ENCODE results near the gene OPA3.

OPA3 gene

GRCh38 chr19:45506246-45506988, 78.2 kb downstream of the OPA3 start:
- Histone ChIP-seq H2AFZ (ENCODE audit: low read depth) (peak overlapping the region; percentile 76), H3K36me3 (ENCODE audit: insufficient read depth) (no peaks in the 10 kb centered on the region), H3K4me2 (peak overlapping the region; percentile 79), H3K9ac (peak overlapping the region; percentile 65), H3K4me3 (IDR thresholded peaks at IDR 0.05; ENCODE audit: insufficient read depth, low read depth, low read length) (no peak overlapping the region), H3K79me2 (ENCODE audit: insufficient read depth, low read depth) (peaks cover 22% of the 10 kb centered on the region; the same call in 1 of the 2 replicates), H3K27ac (peak overlapping the region; percentile 59), H4K20me1 (ENCODE audit: insufficient read depth) (no peaks in the 10 kb centered on the region), H3K27me3 (ENCODE audit: insufficient read depth, low read depth) (0 out of 2 replicates have a peak, but pooled peaks cover 2% of the 10 kb centered on the region), H3K4me1 (ENCODE audit: low read depth, poor library complexity, severe bottlenecking) (peaks cover 13% of the 10 kb centered on the region)
- peak; percentile 60 for TF ChIP-seq CTCF (conservative IDR thresholded peaks at IDR 0.05; ENCODE audit: low read depth, low read length)

GRCh38 chr19:45505996-45506245, 78.7 kb downstream of the OPA3 start:
- Histone ChIP-seq H3K27me3 (ENCODE audit: insufficient read depth, low read depth) (0 out of 2 replicates have a peak, but pooled peaks cover 2% of the 10 kb centered on the region), H3K79me2 (ENCODE audit: insufficient read depth, low read depth) (peaks cover 19% of the 10 kb centered on the region; the same call in 1 of the 2 replicates), H3K27ac (peak overlapping the region; percentile 59; the same call in 1 of the 2 replicates), H2AFZ (ENCODE audit: low read depth) (peak overlapping the region; percentile 76), H3K4me1 (ENCODE audit: low read depth, poor library complexity, severe bottlenecking) (peaks cover 13% of the 10 kb centered on the region), H4K20me1 (ENCODE audit: insufficient read depth) (no peaks in the 10 kb centered on the region), H3K4me2 (peak overlapping the region; percentile 79), H3K9ac (peak overlapping the region; percentile 65), H3K4me3 (IDR thresholded peaks at IDR 0.05; ENCODE audit: insufficient read depth, low read depth, low read length) (no peak overlapping the region), H3K36me3 (ENCODE audit: insufficient read depth) (no peaks in the 10 kb centered on the region)
- no peak for TF ChIP-seq CTCF (conservative IDR thresholded peaks at IDR 0.05; ENCODE audit: low read depth, low read length)

GRCh38 chr19:45505151-45505995, 79.2 kb downstream of the OPA3 start:
- H3K4me3 ChIP-seq (IDR thresholded peaks at IDR 0.05; ENCODE audit: insufficient read depth, low read depth, low read length) = no peak overlapping the region
- H3K79me2 ChIP-seq (ENCODE audit: insufficient read depth, low read depth) = peaks cover 13% of the 10 kb centered on the region; the same call in 1 of the 2 replicates
- H3K27ac ChIP-seq = no peak overlapping the region
- peak overlapping the region; percentile 79 for H3K4me2 ChIP-seq
- H2AFZ ChIP-seq (ENCODE audit: low read depth) = peak overlapping the region; percentile 76; the same call in 1 of the 2 replicates
- no peaks in the 10 kb centered on the region for H3K36me3 ChIP-seq (ENCODE audit: insufficient read depth)
- H3K9ac ChIP-seq = peak overlapping the region; percentile 65; the same call in 1 of the 2 replicates
- H3K4me1 ChIP-seq (ENCODE audit: low read depth, poor library complexity, severe bottlenecking) = peaks cover 13% of the 10 kb centered on the region
- no peaks in the 10 kb centered on the region for H4K20me1 ChIP-seq (ENCODE audit: insufficient read depth)
- TF ChIP-seq CTCF (conservative IDR thresholded peaks at IDR 0.05; ENCODE audit: low read depth, low read length) = no peak
- H3K27me3 ChIP-seq (ENCODE audit: insufficient read depth, low read depth) = 0 out of 2 replicates have a peak, but pooled peaks cover 2% of the 10 kb centered on the region

- no peaks in the 10 kb centered on the region for H4K20me1 ChIP-seq (ENCODE audit: insufficient read depth)
These were observed 80.7 kb downstream of the OPA3 start for GRCh38 chr19:45503909-45504308.

More at GRCh38 chr19:45503909-45504308, 80.7 kb downstream of the OPA3 start:
- Histone ChIP-seq H3K27me3 (ENCODE audit: insufficient read depth, low read depth) (0 out of 2 replicates have a peak, but pooled peaks cover 2% of the 10 kb centered on the region), H3K4me1 (ENCODE audit: low read depth, poor library complexity, severe bottlenecking) (peaks cover 21% of the 10 kb centered on the region), H3K4me3 (IDR thresholded peaks at IDR 0.05; ENCODE audit: insufficient read depth, low read depth, low read length) (no peak overlapping the region), H3K27ac (no peak overlapping the region), H2AFZ (ENCODE audit: low read depth) (no peak overlapping the region), H3K4me2 (no peak overlapping the region), H3K9ac (no peak overlapping the region), H3K36me3 (ENCODE audit: insufficient read depth) (no peaks in the 10 kb centered on the region), H3K79me2 (ENCODE audit: insufficient read depth, low read depth) (peaks cover 8% of the 10 kb centered on the region; the same call in 1 of the 2 replicates)
- TF ChIP-seq CTCF (conservative IDR thresholded peaks at IDR 0.05; ENCODE audit: low read depth, low read length) = no peak
